Nephron (organoid): ENCODE measurements around the gene KCNJ4.

ENCODE experiments used
- H3K27ac Mint-ChIP-seq, 3 experiments: 2 replicates each; pipeline ENCODE4 v1.8.0; 2020; ENCODE audit warnings: mixed read lengths in 3 of 3, mild to moderate bottlenecking in 2 of 3, moderate library complexity in 1 of 3
- H3K27me3 Mint-ChIP-seq: 2 replicates; pipeline ENCODE4 v1.8.0; 2021; ENCODE audit warnings: low read depth, mild to moderate bottlenecking, moderate library complexity, mixed read lengths
- H3K36me3 Mint-ChIP-seq: 2 replicates; pipeline ENCODE4 v1.8.0; 2020; ENCODE audit warnings: low read depth, mixed read lengths
- H3K4me1 Mint-ChIP-seq: 2 replicates; pipeline ENCODE4 v1.8.0; 2020; ENCODE audit warnings: mixed read lengths
- H3K4me3 Mint-ChIP-seq, 3 experiments: 2 replicates each; pipeline ENCODE4 v1.8.0; 2020; ENCODE audit warnings: mild to moderate bottlenecking in 3 of 3, mixed read lengths in 3 of 3, moderate library complexity in 2 of 3
- H3K9me3 Mint-ChIP-seq: 2 replicates; pipeline ENCODE4 v1.8.0; 2020; ENCODE audit warnings: mixed read lengths
- CTCF ChIP-seq, 3 experiments: fragments of 200-600 bp; sonication (generic); IDR thresholded peaks; one replicate each; pipeline ENCODE4 v1.5.0; 2021; ENCODE audit warnings: antibody characterized with exemption in 3 of 3; ENCODE audit not compliant: unreplicated experiment in 3 of 3

KCNJ4 gene

DNA sequence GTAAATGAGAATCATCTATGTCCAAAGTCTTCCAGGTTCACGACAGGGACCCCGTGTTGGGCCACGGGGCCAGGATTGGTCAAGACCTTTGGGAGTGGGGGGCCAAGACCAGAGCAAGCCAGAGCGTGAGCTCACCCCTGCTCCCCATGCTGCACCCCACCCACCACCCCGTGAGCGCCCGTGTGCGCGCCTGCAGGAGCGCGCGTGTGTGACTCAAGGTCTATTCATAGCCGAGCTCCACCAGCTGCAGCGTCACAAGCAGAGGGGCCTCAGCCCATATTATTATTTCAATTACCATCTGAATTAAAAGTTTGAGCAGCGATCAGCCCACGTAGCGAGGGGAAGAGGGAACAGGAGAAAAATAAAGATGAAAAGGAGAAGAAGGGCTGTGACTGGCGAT is 5.2 kb downstream of the KCNJ4 start:
- Mint-ChIP-seq H3K27ac (no peak overlapping the region), H3K27me3 (peaks cover 55% of the 10 kb centered on the region), H3K4me1 (peaks cover 6% of the 10 kb centered on the region), H3K4me3 (no peak overlapping the region), H3K36me3 (no peaks in the 10 kb centered on the region), H3K9me3 (no peaks in the 10 kb centered on the region)
- TF ChIP-seq CTCF (IDR thresholded peaks at IDR 0.05; ENCODE audit: unreplicated experiment in 3 of 3): no peak

DNA sequence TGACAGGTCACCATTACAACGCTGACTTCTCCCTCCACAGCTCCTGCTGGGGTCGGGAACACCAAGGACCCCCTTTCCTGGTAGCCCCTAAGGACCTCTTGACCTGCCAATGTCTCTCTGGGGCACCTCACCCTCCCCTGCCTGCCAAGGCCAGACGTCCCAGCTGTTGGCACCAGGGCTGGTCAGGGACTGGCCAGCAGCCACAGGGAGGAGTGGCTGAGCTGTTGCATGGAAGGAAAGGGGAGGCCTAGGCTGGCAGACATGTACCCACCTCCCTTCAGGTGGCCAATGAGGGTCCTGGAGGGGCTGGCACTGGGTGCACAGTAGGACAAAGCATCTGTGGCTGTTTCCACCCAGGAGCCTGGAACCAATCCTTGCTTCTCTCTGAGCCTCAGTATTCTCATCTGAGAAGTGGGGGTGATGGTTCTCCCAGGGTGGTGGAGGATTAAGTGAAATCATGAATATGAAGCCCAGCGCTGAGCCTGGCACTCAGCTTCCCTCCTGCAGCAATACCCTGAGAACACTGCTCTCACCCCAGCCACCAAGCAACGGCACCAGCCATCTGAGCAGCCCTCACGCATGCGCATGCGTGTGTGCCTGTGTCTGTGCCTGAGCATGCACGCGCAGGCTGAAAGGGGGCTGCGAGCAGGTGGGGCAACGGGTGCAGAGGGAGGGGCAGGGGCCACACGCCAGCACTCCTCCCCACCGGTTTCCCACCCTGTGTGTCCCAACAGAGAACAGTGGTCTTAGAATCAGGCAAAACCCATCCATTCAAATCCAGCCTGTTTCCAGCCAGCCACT is 5.9 kb downstream of the KCNJ4 start:
- Mint-ChIP-seq H3K4me1 (peaks cover 6% of the 10 kb centered on the region), H3K4me3 (no peak overlapping the region), H3K27ac (no peak overlapping the region), H3K36me3 (no peaks in the 10 kb centered on the region), H3K9me3 (no peaks in the 10 kb centered on the region), H3K27me3 (peaks cover 53% of the 10 kb centered on the region)
- no peak for TF ChIP-seq CTCF (IDR thresholded peaks at IDR 0.05; ENCODE audit: unreplicated experiment in 3 of 3)

DNA sequence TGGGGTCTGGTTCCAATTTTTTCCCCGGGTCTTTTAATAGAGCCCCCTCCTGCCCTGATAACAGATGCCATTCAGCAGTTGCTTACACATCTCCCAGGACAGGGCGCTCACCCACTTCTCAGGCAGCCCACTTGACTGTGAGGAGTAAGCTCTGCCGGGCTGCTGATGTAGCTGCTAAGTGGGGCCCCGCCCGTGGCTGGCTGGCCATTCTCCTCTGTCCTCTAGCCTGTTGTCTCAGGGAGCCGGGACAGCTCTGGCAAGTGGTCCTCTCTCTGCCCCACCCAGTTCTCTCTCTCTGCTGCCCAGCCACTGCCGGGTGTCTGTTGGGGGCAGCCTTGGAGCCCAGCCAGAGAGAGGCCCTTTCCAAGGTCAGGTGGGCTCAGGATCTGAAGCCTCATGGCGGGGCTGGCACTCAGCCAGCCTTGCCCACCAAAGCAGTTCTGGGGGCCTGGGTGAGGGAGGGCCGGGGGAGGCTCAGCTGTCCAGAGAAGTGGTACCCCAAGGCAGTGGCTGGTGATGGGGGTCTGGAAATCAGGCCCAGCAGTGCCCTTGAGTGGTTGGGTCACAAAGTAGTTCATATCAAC is 8.9 kb downstream of the KCNJ4 start:
- no peaks in the 10 kb centered on the region for H3K36me3 Mint-ChIP-seq
- no peak overlapping the region for H3K27ac Mint-ChIP-seq
- no peak for TF ChIP-seq CTCF (IDR thresholded peaks at IDR 0.05; ENCODE audit: unreplicated experiment in 3 of 3)

DNA sequence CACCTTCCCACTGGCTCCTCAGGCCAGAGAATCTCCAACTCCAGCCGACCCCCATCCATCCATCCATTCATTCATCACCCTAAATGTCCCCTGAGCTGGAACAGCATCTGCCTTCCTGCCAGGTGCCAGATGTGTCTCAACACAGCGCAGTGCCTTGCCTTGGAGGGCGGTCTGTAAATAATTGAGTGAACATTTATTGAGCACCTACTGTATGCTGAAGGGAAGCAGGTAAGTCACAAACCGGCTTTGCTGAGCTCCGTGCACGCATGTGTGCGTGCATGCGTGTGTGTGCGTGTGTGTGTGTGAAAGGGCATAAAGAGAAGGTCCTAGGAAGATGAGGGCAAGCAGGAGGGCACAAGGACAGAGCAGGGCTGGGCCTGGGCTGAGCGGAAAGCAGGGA is 10.2 kb downstream of the KCNJ4 start:
- Mint-ChIP-seq H3K36me3 (no peaks in the 10 kb centered on the region), H3K9me3 (no peaks in the 10 kb centered on the region), H3K27ac (no peak overlapping the region)

More for the DNA sequence above, 8.9 kb downstream of the KCNJ4 start:
- peaks cover 36% of the 10 kb centered on the region for H3K27me3 Mint-ChIP-seq
- no peak overlapping the region for H3K4me3 Mint-ChIP-seq
- H3K4me1 Mint-ChIP-seq: no peaks in the 10 kb centered on the region
- H3K9me3 Mint-ChIP-seq: no peaks in the 10 kb centered on the region

GRCh38 chr22:38443628-38444521 is 11.1 kb downstream of the KCNJ4 start:
- Mint-ChIP-seq H3K4me1 (no peaks in the 10 kb centered on the region), H3K9me3 (no peaks in the 10 kb centered on the region), H3K27me3 (peaks cover 26% of the 10 kb centered on the region), H3K36me3 (no peaks in the 10 kb centered on the region), H3K27ac (no peak overlapping the region), H3K4me3 (no peak overlapping the region)
- TF ChIP-seq CTCF (IDR thresholded peaks at IDR 0.05; ENCODE audit: unreplicated experiment in 3 of 3): no peak

More for the DNA sequence above, 10.2 kb downstream of the KCNJ4 start:
- H3K27me3 Mint-ChIP-seq: peaks cover 26% of the 10 kb centered on the region
- H3K4me3 Mint-ChIP-seq: no peak overlapping the region
- no peak for TF ChIP-seq CTCF (IDR thresholded peaks at IDR 0.05; ENCODE audit: unreplicated experiment in 3 of 3)
- no peaks in the 10 kb centered on the region for H3K4me1 Mint-ChIP-seq
